Camera-type eye (tissue), 1 donor: ENCODE measurements around the gene ANO7. TPM values are rescaled to one million over a fixed set of nuclear protein-coding genes. Genes with fewer than 3 reads are reported as not detected.

ENCODE experiments used
- total RNA-seq: library from RNA; depleted of rRNA; stranded (reverse); fragments of >200 nt; gene quantifications from one replicate; pipeline ENCODE4 v1.2.3, GENCODE V29; 2014

ANO7 gene
- 1.4 TPM for total RNA-seq

GRCh38 chr2:241188361-241189092 lies at the start of gene ANO7:
TSS of gene ANO7 (plus strand) at chr2:241188677. CDS start at chr2:241190064, 1,387 bp downstream.

GRCh38 chr2:241148891-241149674 lies 39.4 kb upstream of the ANO7 start, which contains the start of gene PASK:
TSS of gene PASK (minus strand) at chr2:241149472. CDS start at chr2:241143032, 6,440 bp downstream.

GRCh38 chr2:241149925-241150659 lies 38.4 kb upstream of the ANO7 start, which contains the start of gene PPP1R7:
TSS of gene PPP1R7 (plus strand) at chr2:241150467. CDS start at chr2:241150496, 29 bp downstream.

Other genes starting within 250 kb of the ANO7 start
- 16.0 TPM for gene SNED1, start 190.1 kb upstream of the ANO7 start, total RNA-seq
- 111 TPM for gene MTERF4, start 86.4 kb upstream of the ANO7 start, total RNA-seq
- 16.4 TPM for gene PASK, start 39.2 kb upstream of the ANO7 start, total RNA-seq
- 30.5 TPM for gene PPP1R7, start 38.2 kb upstream of the ANO7 start, total RNA-seq
- 458 TPM for gene HDLBP, start 127.0 kb downstream of the ANO7 start, total RNA-seq
- 458 TPM for gene SEPTIN2, start 127.2 kb downstream of the ANO7 start, total RNA-seq
- gene FARP2, start 167.6 kb downstream of the ANO7 start, total RNA-seq: 58.5 TPM